Transverse colon (tissue), 4 donors: ENCODE results near the gene LIN7B. TPM values are rescaled to one million over a fixed set of nuclear protein-coding genes. Genes with fewer than 3 reads are reported as not detected.
"Not testable (repeated sequence)": the region's sequence is repeated elsewhere in the genome, so short reads cannot be mapped to it uniquely, and the experiment has no call there.

Source experiments
- DNase-seq: peaks from one replicate; pipeline ENCODE4 v3.0.0-alpha.2; 2019
- H3K27ac ChIP-seq, 4 donors: fragments of 200-600 bp; sonication (generic); 2 replicates each; pipeline ENCODE4 v1.5.1; 2016 to 2018; ENCODE audit warnings: inconsistent platforms in 4 of 4
- H3K27me3 ChIP-seq: fragments of 200-600 bp; sonication (generic); 2 replicates; pipeline ENCODE4 v1.5.1; 2017; ENCODE audit warnings: inconsistent platforms
- H3K36me3 ChIP-seq, 4 donors: fragments of 200-600 bp; sonication (generic); 2 replicates each; pipeline ENCODE4 v1.5.1; 2017 to 2019; ENCODE audit warnings: inconsistent platforms in 4 of 4
- H3K4me1 ChIP-seq, 4 donors: fragments of 200-600 bp; sonication (generic); 2 replicates each; pipeline ENCODE4 v1.5.1; 2017 to 2020; ENCODE audit warnings: inconsistent platforms in 4 of 4
- H3K4me3 ChIP-seq, 4 donors: fragments of 200-600 bp; sonication (generic); 1 replicate in 1 of 4; 2 replicates in 3 of 4; pipeline versions ENCODE4 v1.5.1 to v1.6.1; 2017 to 2019; ENCODE audit warnings: inconsistent platforms in 4 of 4
- H3K9me3 ChIP-seq, 2 donors: fragments of 200-600 bp; sonication (generic); 2 replicates each; pipeline ENCODE4 v1.5.1; 2017 to 2019; ENCODE audit warnings: inconsistent platforms in 2 of 2
- EP300 ChIP-seq: sonication (generic); formaldehyde crosslinking; IDR thresholded peaks from one replicate; pipeline ENCODE4 v1.6.1; 2017; ENCODE audit warnings: antibody characterized with exemption, low read depth
- POLR2A ChIP-seq: fragments of 450-650 bp; IDR thresholded peaks from one replicate; pipeline ENCODE4 v1.6.1; 2016; ENCODE audit warnings: antibody characterized with exemption, mild to moderate bottlenecking, moderate library complexity
- POLR2AphosphoS5 ChIP-seq, 3 donors: sonication (generic); formaldehyde crosslinking; IDR thresholded peaks; one replicate each; pipeline ENCODE4 v1.6.1; 2016; ENCODE audit warnings: antibody characterized with exemption in 3 of 3
- WGBS, 2 donors: methylation state at CpG; one replicate each; pipeline ENCODE4 v1.1.5; 2018; ENCODE audit warnings: low coverage in 1 of 2; 5-methylcytosine and 5-hydroxymethylcytosine counted together
- in situ Hi-C, 4 donors: fragments of 200-750 bp; cut with MboI; loops; one replicate each; pipeline versions ENCODE4 v1.15.0 to v1.15.1; 2017; ENCODE audit warnings: low sequenced_read_pairs in 3 of 4, low pct_ligation_motif_present in 1 of 4, low pct_unique_long_range_greater_than_20kb in 1 of 4
- intact Hi-C: fragments of 100-400 bp; cut with DNase I; formaldehyde crosslinking; loops from one replicate; pipeline ENCODE4 v1.15.1; 2023; ENCODE audit warnings: low total_unique reads
- total RNA-seq, 4 donors: library from RNA; depleted of rRNA; stranded (reverse); fragments of >200 nt; gene quantifications; one replicate each; pipeline ENCODE4 v1.1.0, GENCODE V29; 2016
- TF ChIP-seq, protein P1 (sequence below), 5 experiments: fragments of 200-600 bp in 3 of 5; fragments of 450-650 bp in 2 of 5; sonication (generic) in 3 of 5; IDR thresholded peaks; 1 replicate in 2 of 5; 2 replicates in 3 of 5; pipeline ENCODE4 v1.5.1; 2016 to 2017; ENCODE audit warnings: antibody characterized with exemption in 5 of 5, inconsistent platforms in 3 of 5, mild to moderate bottlenecking in 2 of 5, moderate library complexity in 1 of 5

LIN7B gene
- total RNA-seq, 4 donors from 2014 or later: 14.2 to 92.8 (median 39.8) TPM

DNA sequence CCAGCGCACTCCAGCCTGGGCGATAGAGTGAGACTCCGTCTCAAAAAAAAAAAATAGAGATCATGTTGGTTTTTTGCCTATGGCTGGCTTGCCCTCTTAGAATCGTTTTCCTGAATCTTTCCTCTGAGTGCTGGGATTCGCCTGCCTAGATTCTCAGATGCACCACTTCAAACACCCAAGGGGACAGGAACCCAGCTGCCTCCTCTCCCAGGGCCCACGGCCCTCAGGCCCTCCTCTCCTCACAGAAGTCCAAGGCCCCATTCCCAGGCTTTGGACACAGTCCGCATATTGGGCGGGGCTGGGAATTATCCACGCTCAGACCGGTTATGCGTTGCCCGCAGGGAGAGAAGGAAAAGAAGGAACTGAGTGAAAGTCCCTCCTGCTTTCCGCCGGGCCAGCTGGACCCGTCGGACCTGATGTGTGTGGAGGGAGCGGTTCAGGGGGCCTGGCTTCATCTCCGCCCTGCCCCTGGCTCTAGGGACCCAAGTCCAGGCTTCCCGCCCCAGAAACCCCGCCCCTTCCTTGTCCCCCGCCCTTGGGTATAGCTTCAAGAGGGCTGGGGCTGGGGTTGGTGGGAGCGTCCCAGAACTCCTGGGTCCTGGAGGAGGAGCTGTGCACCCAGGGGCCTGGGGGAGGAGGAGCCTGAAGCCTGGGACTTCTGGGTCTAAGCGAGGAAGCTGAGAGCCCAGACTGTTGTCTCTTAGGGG is 11.0 kb downstream of the LIN7B start:
- in situ Hi-C loops: no loop called here

DNA sequence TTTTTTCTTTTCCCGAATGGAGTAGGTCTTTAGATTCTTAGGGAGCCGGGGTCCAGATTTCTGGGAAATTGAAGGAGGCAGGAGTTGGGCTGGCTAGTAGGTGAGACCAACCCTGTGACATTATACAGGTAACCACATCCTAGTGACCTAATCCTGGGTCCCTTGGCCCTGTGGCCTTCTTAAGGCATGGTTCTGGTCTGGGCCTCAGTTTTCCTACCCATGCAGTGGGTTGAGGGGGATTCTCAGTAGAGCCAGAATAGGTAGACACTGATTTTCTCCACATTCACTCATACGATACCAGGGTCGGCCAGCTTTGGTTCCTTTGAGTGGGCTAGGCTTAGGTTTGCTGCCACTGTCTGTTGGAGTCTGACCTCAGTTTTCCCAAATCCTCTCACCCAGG is 12.4 kb downstream of the LIN7B start:
- H3K4me3 ChIP-seq: no peak overlapping the region
- intact Hi-C loops: no loop called here
- DNase-seq: no peak
- no peaks in the 10 kb centered on the region for H3K36me3 ChIP-seq
- no peaks in the 10 kb centered on the region for H3K27me3 ChIP-seq
- 90 to 91% methylated on average over 3 of the region's 4 CpGs for WGBS, 2 donors
- no peak for TF ChIP-seq EP300
- TF ChIP-seq POLR2AphosphoS5 (IDR thresholded peaks at IDR 0.05): no peak
- TF ChIP-seq POLR2A: no peak
- TF ChIP-seq, protein P1, sequence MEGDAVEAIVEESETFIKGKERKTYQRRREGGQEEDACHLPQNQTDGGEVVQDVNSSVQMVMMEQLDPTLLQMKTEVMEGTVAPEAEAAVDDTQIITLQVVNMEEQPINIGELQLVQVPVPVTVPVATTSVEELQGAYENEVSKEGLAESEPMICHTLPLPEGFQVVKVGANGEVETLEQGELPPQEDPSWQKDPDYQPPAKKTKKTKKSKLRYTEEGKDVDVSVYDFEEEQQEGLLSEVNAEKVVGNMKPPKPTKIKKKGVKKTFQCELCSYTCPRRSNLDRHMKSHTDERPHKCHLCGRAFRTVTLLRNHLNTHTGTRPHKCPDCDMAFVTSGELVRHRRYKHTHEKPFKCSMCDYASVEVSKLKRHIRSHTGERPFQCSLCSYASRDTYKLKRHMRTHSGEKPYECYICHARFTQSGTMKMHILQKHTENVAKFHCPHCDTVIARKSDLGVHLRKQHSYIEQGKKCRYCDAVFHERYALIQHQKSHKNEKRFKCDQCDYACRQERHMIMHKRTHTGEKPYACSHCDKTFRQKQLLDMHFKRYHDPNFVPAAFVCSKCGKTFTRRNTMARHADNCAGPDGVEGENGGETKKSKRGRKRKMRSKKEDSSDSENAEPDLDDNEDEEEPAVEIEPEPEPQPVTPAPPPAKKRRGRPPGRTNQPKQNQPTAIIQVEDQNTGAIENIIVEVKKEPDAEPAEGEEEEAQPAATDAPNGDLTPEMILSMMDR (IDR thresholded peaks at IDR 0.05): no peak
- peaks cover 6 to 31% (median 16%) of the 10 kb centered on the region in 4 donors for H3K4me1 ChIP-seq
- no peak overlapping the region for H3K27ac ChIP-seq
- in situ Hi-C loops: no loop called here
- no peaks in the 10 kb centered on the region for H3K9me3 ChIP-seq

More for the DNA sequence above, 11.0 kb downstream of the LIN7B start:
- Histone ChIP-seq H3K27me3 (peaks cover 7% of the 10 kb centered on the region), H3K4me3 (peak overlapping the region in 1 of 4 donors; percentile 27), H3K9me3 (no peaks in the 10 kb centered on the region), H3K4me1 (peaks cover 7 to 36% (median 19%) of the 10 kb centered on the region in 4 donors), H3K36me3 (no peaks in the 10 kb centered on the region), H3K27ac (peak overlapping the region; percentile 68 to 76 (median 72))
- no peak for TF ChIP-seq EP300
- peak; percentile 32 for TF ChIP-seq POLR2A
- peak; percentile 5 to 57 (median 49) for TF ChIP-seq POLR2AphosphoS5 (IDR thresholded peaks at IDR 0.05)
- TF ChIP-seq, protein P1 (IDR thresholded peaks at IDR 0.05): no peak
- intact Hi-C loops: no loop called here
- WGBS, 2 donors: 35 to 38% methylated on average over 2 to 22 of the region's 23 CpGs
- peak; percentile 86 for DNase-seq

DNA sequence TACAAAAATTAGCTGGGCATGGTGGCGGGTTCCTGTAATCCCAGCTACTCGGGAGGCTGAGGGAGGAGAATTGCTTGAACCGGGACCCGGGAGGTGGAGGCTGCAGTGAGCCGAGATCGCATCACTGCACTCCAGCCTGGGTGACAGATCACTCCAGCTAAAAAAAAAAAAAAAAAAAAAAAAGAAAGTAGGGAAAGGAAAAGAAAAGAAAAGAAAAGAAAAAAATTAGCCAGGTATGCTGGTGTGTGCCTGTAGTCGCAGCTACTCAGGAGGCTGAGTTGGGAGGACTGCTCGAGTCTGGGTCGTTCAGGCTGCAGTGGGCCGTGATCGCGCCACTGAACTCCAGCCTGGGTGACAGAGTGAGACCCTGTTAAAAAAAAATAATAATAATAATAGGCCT is 13.1 kb downstream of the LIN7B start:
- intact Hi-C loops, H3K9me3 ChIP-seq, H3K27me3 ChIP-seq, in situ Hi-C loops, DNase-seq, H3K36me3 ChIP-seq: not testable (repeated sequence)
- Histone ChIP-seq H3K27ac (peak overlapping the region; percentile 65 to 78 (median 76)), H3K4me3 (peak overlapping the region in 1 of 4 donors; percentile 33), H3K4me1 (peaks cover 6 to 31% (median 16%) of the 10 kb centered on the region in 4 donors)
- 94% methylated on average over 12 of the region's 12 CpGs; no CpG with 5 or more reads in 1 of the 2 donors for WGBS, 2 donors

DNA sequence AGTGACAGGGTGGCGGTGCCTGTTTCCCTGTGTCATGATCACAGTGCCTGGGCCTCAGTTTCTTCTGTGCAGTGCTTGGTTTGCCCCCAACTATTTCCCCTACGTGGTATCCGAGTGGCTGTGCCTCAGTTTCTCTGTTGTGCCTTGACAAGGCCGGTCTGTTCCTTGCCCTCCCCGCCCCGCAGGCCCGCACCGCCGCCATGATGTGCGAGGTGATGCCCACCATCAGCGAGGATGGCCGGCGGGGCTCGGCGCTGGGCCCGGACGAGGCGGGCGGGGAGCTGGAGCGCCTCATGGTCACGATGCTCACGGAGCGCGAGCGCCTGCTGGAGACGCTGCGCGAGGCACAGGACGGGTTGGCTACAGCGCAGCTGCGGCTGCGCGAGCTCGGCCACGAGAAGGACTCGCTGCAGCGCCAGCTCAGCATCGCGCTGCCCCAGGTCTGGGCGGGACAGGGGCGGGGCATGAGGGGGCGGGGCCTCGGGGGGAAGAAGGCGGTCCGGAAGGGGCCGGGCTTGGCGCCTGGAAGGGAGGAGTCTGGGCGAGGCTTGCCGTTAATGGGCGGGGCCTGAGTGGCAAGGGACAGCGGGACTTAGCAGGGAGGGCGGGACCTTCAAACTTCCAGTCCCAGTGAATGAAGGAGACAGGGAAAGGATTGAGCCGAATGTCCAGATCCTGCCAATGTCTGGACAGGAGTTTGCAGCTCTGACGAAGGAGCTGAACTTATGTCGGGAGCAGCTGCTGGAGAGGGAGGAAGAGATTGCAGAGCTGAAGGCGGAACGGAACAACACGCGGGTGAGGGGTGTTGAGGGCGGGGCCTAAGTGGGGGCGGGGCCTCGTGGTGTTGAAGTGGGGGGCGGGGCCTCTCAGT is 13.7 kb downstream of the LIN7B start:
- peak overlapping the region; percentile 65 to 78 (median 76) for H3K27ac ChIP-seq
- 0 to 3% methylated on average over 11 to 58 of the region's 63 CpGs for WGBS, 2 donors
- DNase-seq: peak; percentile 98
- H3K36me3 ChIP-seq: no peaks in the 10 kb centered on the region
- intact Hi-C loops: no loop called here
- TF ChIP-seq, protein P1 (IDR thresholded peaks at IDR 0.05): peak in 4 of 5 experiments; percentile 14 to 58 (median 29)
- TF ChIP-seq POLR2A: no peak
- in situ Hi-C loops: no loop called here
- no peaks in the 10 kb centered on the region for H3K27me3 ChIP-seq
- H3K9me3 ChIP-seq: no peaks in the 10 kb centered on the region
- H3K4me1 ChIP-seq: peaks cover 6 to 34% (median 16%) of the 10 kb centered on the region in 4 donors
- peak overlapping the region in 3 of 4 donors; percentile 11 to 41 (median 21) for H3K4me3 ChIP-seq
